GM12878 (cell line): ENCODE measurements around the gene PDSS2. TPM values are rescaled to one million over a fixed set of nuclear protein-coding genes. Genes with fewer than 3 reads are reported as not detected.

Experiments used
- ATAC-seq: fragments of 200-7000 bp; cut with Tn5 transposase; 3 replicates; pipeline ENCODE4 v1.9.1; 2020; ENCODE audit warnings: mild to moderate bottlenecking, moderate library complexity
- BruUV-seq: library from RNA; stranded (reverse); fragments of 400-500 nt; replicated peaks from 2 replicates; lab custom pipeline; 2021; lab: Mats Ljungman, UMichigan
- CTCF ChIA-PET: fragments of 300-600 bp; sonication (Branson Sonifier 250); formaldehyde crosslinking; extraction: SDS; loops from one replicate; lab custom pipeline; 2021; ENCODE audit warnings: inconsistent platforms; lab: Yijun Ruan, JAX
- POLR2A ChIA-PET: fragments of 350-600 bp; formaldehyde crosslinking; extraction: SDS; loops from one replicate; lab custom pipeline; 2021; ENCODE audit warnings: inconsistent platforms; lab: Charles Lee
- RAD21 ChIA-PET: fragments of 300-600 bp; sonication (Branson Sonifier 250); formaldehyde crosslinking; loops from one replicate; lab custom pipeline; 2023; ENCODE audit warnings: antibody characterized with exemption; ENCODE audit not compliant: unreplicated experiment; lab: Charles Lee
- SMC1A ChIA-PET: fragments of 300-600 bp; sonication (Branson Sonifier 250); formaldehyde crosslinking; loops from one replicate; lab custom pipeline; 2023; ENCODE audit not compliant: unreplicated experiment, uncharacterized antibody; lab: Charles Lee
- DNase-seq: peaks from one replicate; pipeline ENCODE4 v3.0.0-alpha.2; 2011; ENCODE audit warnings: low read depth, low spot score
- FAIRE-seq: peaks from 3 replicates; lab custom pipeline; 2011; peaks lifted over from hg19 to GRCh38; lab: Jason Lieb, UNC
- H2AFZ ChIP-seq: 2 replicates; pipeline ENCODE4 v1.6.0; 2011; ENCODE audit warnings: low read depth, low read length, control low read depth; ENCODE audit not compliant: control insufficient read depth
- H3K27ac ChIP-seq: 2 replicates; pipeline ENCODE4 v1.5.1; 2011; ENCODE audit warnings: control low read depth; ENCODE audit not compliant: control insufficient read depth, insufficient read depth
- H3K27me3 ChIP-seq, 2 experiments: replicated peaks in 1 of 2; 2 replicates each; pipeline versions ENCODE4 v1.6.0 to v1.6.1; 2011; ENCODE audit warnings: low read length in 1 of 2; ENCODE audit not compliant: control insufficient read depth in 2 of 2, insufficient read depth in 2 of 2
- H3K36me3 ChIP-seq, 2 experiments: 2 replicates each; pipeline ENCODE4 v1.5.1; 2011; ENCODE audit warnings: low read length in 1 of 2; ENCODE audit not compliant: control insufficient read depth in 2 of 2, insufficient read depth in 2 of 2
- H3K4me1 ChIP-seq: 2 replicates; pipeline ENCODE4 v1.6.1; 2011; ENCODE audit warnings: mild to moderate bottlenecking, low read length, moderate library complexity, mixed read lengths; ENCODE audit not compliant: control insufficient read depth, insufficient read depth
- H3K4me2 ChIP-seq: 2 replicates; pipeline ENCODE4 v1.6.0; 2011; ENCODE audit warnings: control low read depth; ENCODE audit not compliant: control insufficient read depth, insufficient read depth
- H3K4me3 ChIP-seq: fragments of 200-600 bp; sonication (generic); 2 replicates; pipeline ENCODE4 v1.5.1; 2016
- H3K79me2 ChIP-seq: 2 replicates; pipeline ENCODE4 v1.6.0; 2011; ENCODE audit warnings: low read length; ENCODE audit not compliant: control insufficient read depth, insufficient read depth
- H3K9ac ChIP-seq: 2 replicates; pipeline ENCODE4 v1.8.0; 2011; ENCODE audit warnings: low read length, control low read depth, mixed read lengths; ENCODE audit not compliant: control insufficient read depth, insufficient read depth
- H3K9me3 ChIP-seq: replicated peaks from 3 replicates; pipeline ENCODE4 v1.5.1; 2011; ENCODE audit warnings: mild to moderate bottlenecking, low read length; ENCODE audit not compliant: control insufficient read depth, insufficient read depth
- H4K20me1 ChIP-seq: 2 replicates; pipeline ENCODE4 v1.6.0; 2011; ENCODE audit not compliant: control insufficient read depth, insufficient read depth
- BCLAF1 ChIP-seq: fragments of 450-650 bp; IDR thresholded peaks from 2 replicates; pipeline ENCODE4 v1.6.1; 2017; ENCODE audit warnings: antibody characterized with exemption, mild to moderate bottlenecking, moderate library complexity
- BMI1 ChIP-seq: fragments of 450-650 bp; IDR thresholded peaks from 2 replicates; pipeline ENCODE4 v1.6.1; 2016; ENCODE audit warnings: mild to moderate bottlenecking, moderate library complexity, borderline replicate concordance
- CHD1 ChIP-seq: IDR thresholded peaks from 2 replicates; pipeline ENCODE4 v1.6.1; 2012; ENCODE audit warnings: low read depth, low read length, improper control_type of control experiment
- EED ChIP-seq: sonication (generic); IDR thresholded peaks from 2 replicates; pipeline ENCODE4 v1.6.1; 2016; ENCODE audit warnings: antibody characterized with exemption, low read depth
- HDGF ChIP-seq: fragments of 450-650 bp; IDR thresholded peaks from 2 replicates; pipeline ENCODE4 v1.6.1; 2016; ENCODE audit warnings: antibody characterized with exemption
- JUNB ChIP-seq: IDR thresholded peaks from 2 replicates; pipeline ENCODE4 v1.6.1; 2016; ENCODE audit warnings: antibody characterized with exemption, mild to moderate bottlenecking
- MEF2B ChIP-seq: fragments of 450-650 bp; IDR thresholded peaks from 2 replicates; pipeline ENCODE4 v1.6.1; 2018; ENCODE audit warnings: mild to moderate bottlenecking, moderate library complexity; ENCODE audit not compliant: partially characterized antibody, poor library complexity, severe bottlenecking
- POLR2AphosphoS2 ChIP-seq: IDR thresholded peaks from 2 replicates; pipeline ENCODE4 v1.6.1; 2011; ENCODE audit warnings: low read depth, mild to moderate bottlenecking, low read length, improper control_type of control experiment, moderate library complexity
- RBBP5 ChIP-seq: fragments of 200-600 bp; sonication (generic); conservative IDR thresholded peaks from 2 replicates; pipeline ENCODE4 v1.6.1; 2016
- SMC3 ChIP-seq: IDR thresholded peaks from 2 replicates; pipeline ENCODE4 v1.6.1; 2011; ENCODE audit warnings: low read length, improper control_type of control experiment, borderline replicate concordance
- SUPT20H ChIP-seq: IDR thresholded peaks from 2 replicates; pipeline ENCODE4 v1.6.1; 2011; ENCODE audit warnings: low read depth, mild to moderate bottlenecking, low read length, moderate library complexity, borderline replicate concordance; ENCODE audit not compliant: control insufficient read depth
- TBL1XR1 ChIP-seq: IDR thresholded peaks from 2 replicates; pipeline ENCODE4 v1.6.1; 2012; ENCODE audit warnings: low read depth, low read length, improper control_type of control experiment
- WRNIP1 ChIP-seq: IDR thresholded peaks from 2 replicates; pipeline ENCODE4 v1.6.1; 2011; ENCODE audit warnings: low read depth, low read length, improper control_type of control experiment, borderline replicate concordance
- ZNF217 ChIP-seq: fragments of 450-650 bp; IDR thresholded peaks from 2 replicates; pipeline ENCODE4 v1.6.1; 2017; ENCODE audit warnings: antibody characterized with exemption, mild to moderate bottlenecking
- WGBS: methylation state at CpG from one replicate; pipeline ENCODE4 v1.1.6; 2016; ENCODE audit warnings: low lambda C conversion rate; ENCODE audit not compliant: insufficient replicate concordance, insufficient coverage; ENCODE audit errors: missing lambda C conversion rate; 5-methylcytosine and 5-hydroxymethylcytosine counted together
- in situ Hi-C: fragments of 300-500 bp; cut with MboI; formaldehyde crosslinking; loops from 9 replicates; pipeline ENCODE4 v1.14.3; 2018; ENCODE audit warnings: mixed read lengths
- intact Hi-C: fragments of 100-400 bp; cut with micrococcal nuclease; formaldehyde crosslinking; loops from one replicate; pipeline ENCODE4 v1.14.2; 2022; ENCODE audit not compliant: unreplicated experiment
- polyA plus RNA-seq, 11 experiments: library from polyadenylated mRNA; depleted of rRNA in 4 of 11; unstranded in 6 of 11; stranded (reverse) in 5 of 11; fragments of >200 nt; fragmentation: Nextera tagmentation in 4 of 11; fragmentation: Illumina TruSeq in 1 of 11; extraction: Ambion mirVana in 4 of 11; extraction: Trizol in 1 of 11; gene quantifications; 1 replicate in 1 of 11; 2 replicates in 10 of 11; pipeline versions ENCODE4 v1.2.1 to v1.2.3, GENCODE V29; 2011 to 2016; ENCODE audit warnings: inconsistent platforms in 2 of 11, missing spikeins in 2 of 11, low read depth in 1 of 11
- total RNA-seq, 4 experiments: library from RNA; depleted of rRNA in 3 of 4; stranded (reverse); fragments of >200 nt in 3 of 4; fragmentation: Illumina TruSeq in 1 of 4; extraction: Trizol in 1 of 4; gene quantifications; 2 replicates each; pipeline versions ENCODE4 v1.2.1 to v1.2.3, GENCODE V29; 2013 to 2021

The PDSS2 gene
- total and polyA plus RNA-seq, 10 of the 15 experiments (the other 5 are each of a cell fraction or from before 2014, with no cell fraction given): 7.7 to 15.5 (median 9.6) TPM

GRCh38 chr6:107218142-107218541, 241.2 kb downstream of the PDSS2 start:
- no peaks in the 10 kb centered on the region for H3K9me3 ChIP-seq
- TF ChIP-seq JUNB (no peak), TBL1XR1 (no peak), MEF2B (no peak), POLR2AphosphoS2 (no peak), BMI1 (no peak), SMC3 (no peak), WRNIP1 (no peak), BCLAF1 (no peak), HDGF (no peak), EED (no peak), CHD1 (no peak), ZNF217 (no peak), SUPT20H (no peak), RBBP5 (no peak)
- H3K79me2 ChIP-seq: no peaks in the 10 kb centered on the region
- H4K20me1 ChIP-seq: no peaks in the 10 kb centered on the region
- no peaks in the 10 kb centered on the region for H3K27me3 ChIP-seq
- in situ Hi-C loops (no loop called here), intact Hi-C loops (no loop called here)
- no TSS peak for BruUV-seq
- H3K27ac ChIP-seq: no peak overlapping the region
- ChIA-PET SMC1A (interaction anchor here (1.5 kb wide), 1 partner anchor 100 kb away, joined by 3 read pairs; no protein-coding TSS in a partner anchor), RAD21 (no interaction called here), POLR2A (interaction anchor here (0.6 kb wide), 1 partner anchor 98 kb away, joined by 4 read pairs; no protein-coding TSS in a partner anchor), CTCF (no interaction called here)
- FAIRE-seq: no peak
- no peak overlapping the region for H3K9ac ChIP-seq
- no peak overlapping the region for H3K4me2 ChIP-seq
- H2AFZ ChIP-seq: no peak overlapping the region
- no peak overlapping the region for H3K4me3 ChIP-seq
- H3K36me3 ChIP-seq: no peaks in the 10 kb centered on the region
- ATAC-seq: no peak
- 51% methylated on average over 2 of the region's 2 CpGs for WGBS
- no peaks in the 10 kb centered on the region for H3K4me1 ChIP-seq
- no peak for DNase-seq
